Measurements from ENCODE around the gene SFT2D1.
"Not testable (repeated sequence)": the region's sequence is repeated elsewhere in the genome, so short reads cannot be mapped to it uniquely, and the experiment has no call there.

The SFT2D1 gene

GRCh38 chr6:166342349-166343149 is at the start of gene SFT2D1:
SFT2D1 (minus strand) TSS chr6:166342545; CDS start chr6:166342481, 64 bp downstream.
- DNase-seq (ENCODE audit: low read depth) = peak; percentile 78

DNA sequence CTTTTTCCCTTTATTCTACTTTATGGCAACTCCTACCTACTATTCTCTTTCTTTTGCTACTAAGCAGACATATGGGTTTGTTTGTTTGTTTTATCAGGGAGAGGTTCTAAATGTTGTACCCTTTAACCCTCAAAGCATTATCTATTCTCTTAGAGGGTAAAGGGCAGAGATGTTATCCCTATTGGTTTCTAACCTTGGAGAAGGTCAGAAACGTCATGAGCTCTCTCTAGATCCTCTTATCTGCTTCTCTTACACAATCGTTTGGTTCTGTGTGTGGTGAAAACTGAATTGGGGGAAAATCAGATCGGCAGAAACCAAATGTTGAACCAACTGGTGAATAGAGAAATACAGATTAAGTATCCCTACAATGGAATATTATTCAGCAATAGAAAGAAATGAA is 46.8 kb upstream of the SFT2D1 start:
- no peak for DNase-seq (ENCODE audit: low read depth)

- DNase-seq (ENCODE audit: low read depth) = no peak
These were observed 46.1 kb upstream of the SFT2D1 start for GRCh38 chr6:166388290-166389004.

DNA sequence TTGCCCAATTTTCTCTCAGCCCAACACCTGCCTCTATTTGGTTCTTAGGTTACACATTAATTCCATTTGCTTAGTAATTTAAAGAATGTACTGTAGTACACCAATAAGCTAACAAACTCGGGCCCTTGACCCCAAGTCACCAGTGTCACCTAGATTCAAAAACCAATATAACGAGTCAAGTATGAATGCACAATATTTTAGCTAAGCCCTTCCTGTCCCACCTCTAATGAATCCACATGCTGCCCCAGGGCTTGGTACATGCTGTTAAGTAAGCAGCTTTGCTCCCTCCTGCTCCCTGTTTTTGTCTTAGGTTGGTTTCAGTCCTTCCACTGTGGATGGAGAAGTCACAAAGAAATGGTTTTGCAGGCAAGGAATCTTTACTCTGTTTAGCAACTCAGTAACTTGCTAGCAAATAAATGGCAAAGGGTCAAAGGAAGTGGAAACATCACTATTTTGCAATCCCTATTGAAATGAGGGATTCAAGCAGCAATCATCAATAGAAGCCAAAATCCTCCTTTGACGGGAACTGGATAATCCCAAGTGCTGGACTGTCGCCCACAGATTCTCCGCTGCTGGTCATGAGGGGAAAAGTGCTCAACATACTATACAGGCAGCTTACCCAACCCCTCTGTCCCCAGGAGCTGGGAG is 45.4 kb upstream of the SFT2D1 start:
- DNase-seq (ENCODE audit: low read depth) = no peak

GRCh38 chr6:166387098-166387497 is 44.8 kb upstream of the SFT2D1 start:
- DNase-seq (ENCODE audit: low read depth) = not testable (repeated sequence)

DNA sequence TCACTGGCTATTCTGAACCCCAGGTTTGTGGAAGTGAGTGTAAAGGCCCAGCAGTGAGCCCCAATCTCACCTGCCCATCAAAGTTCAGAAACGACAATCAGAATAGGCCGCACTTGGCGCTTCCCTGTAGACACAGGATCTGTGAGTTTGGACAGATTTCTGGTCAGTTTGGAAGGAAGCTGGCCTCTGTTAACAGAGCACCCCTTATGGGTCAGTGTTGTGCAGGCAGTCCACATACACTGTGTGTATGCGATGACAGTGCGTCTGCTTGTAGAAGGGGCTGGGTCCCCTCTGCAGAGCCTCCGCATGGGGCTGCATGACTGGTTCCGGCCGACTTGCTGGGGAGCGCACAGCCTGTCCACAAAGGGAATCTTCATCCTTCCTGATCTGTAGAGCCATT is 43.8 kb upstream of the SFT2D1 start:
- DNase-seq (ENCODE audit: low read depth) = no peak

DNA sequence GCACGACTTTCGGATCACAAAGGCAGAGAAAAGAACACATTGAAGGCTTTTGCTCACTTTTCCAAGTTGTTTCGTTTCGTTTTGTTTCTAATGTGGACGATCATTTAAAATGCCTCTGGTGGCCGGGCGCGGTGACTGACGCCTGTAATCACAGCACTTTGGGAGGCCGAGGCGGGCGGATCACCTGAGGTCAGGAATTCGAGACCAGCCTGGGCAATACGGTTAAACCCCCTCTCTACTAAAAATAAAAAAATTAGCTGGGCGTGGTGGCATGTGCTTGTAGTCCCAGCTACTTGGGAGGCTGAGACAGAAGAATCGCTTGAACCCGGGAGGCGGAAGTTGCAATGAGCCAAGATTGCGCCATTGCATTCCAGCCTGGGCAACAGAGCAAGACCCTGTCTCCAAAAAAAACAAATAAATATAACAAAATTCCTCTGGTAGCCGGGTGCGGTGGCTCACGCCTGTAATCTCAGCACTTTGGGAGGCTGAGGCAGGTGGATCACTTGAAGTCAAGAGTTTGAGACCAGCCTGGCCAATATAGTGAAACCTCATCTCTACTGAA is 41.5 kb upstream of the SFT2D1 start:
- not testable (repeated sequence) for DNase-seq (ENCODE audit: low read depth)

- DNase-seq (ENCODE audit: low read depth) = peak; percentile 96
These were observed 40.8 kb upstream of the SFT2D1 start, which contains the start of gene MPC1 for GRCh38 chr6:166382933-166383801. MPC1 (minus strand) TSS chr6:166382940; CDS start chr6:166382876, 64 bp downstream.

GRCh38 chr6:166382500-166382932 is 40.2 kb upstream of the SFT2D1 start:
- no peak for DNase-seq (ENCODE audit: low read depth)

GRCh38 chr6:166381733-166382499 is 39.6 kb upstream of the SFT2D1 start:
- peak; percentile 28 for DNase-seq (ENCODE audit: low read depth)

GRCh38 chr6:166381381-166381732 is 39.0 kb upstream of the SFT2D1 start:
- DNase-seq (ENCODE audit: low read depth) = no peak

- no peak for DNase-seq (ENCODE audit: low read depth)
These were observed 37.5 kb upstream of the SFT2D1 start for GRCh38 chr6:166379800-166380199.

- no peak for DNase-seq (ENCODE audit: low read depth)
These were observed 36.8 kb upstream of the SFT2D1 start for GRCh38 chr6:166379103-166379586.

- DNase-seq (ENCODE audit: low read depth) = no peak
These were observed 35.4 kb upstream of the SFT2D1 start for GRCh38 chr6:166377721-166378120.

- DNase-seq (ENCODE audit: low read depth) = no peak
These were observed 32.7 kb upstream of the SFT2D1 start for GRCh38 chr6:166375013-166375412.

DNA sequence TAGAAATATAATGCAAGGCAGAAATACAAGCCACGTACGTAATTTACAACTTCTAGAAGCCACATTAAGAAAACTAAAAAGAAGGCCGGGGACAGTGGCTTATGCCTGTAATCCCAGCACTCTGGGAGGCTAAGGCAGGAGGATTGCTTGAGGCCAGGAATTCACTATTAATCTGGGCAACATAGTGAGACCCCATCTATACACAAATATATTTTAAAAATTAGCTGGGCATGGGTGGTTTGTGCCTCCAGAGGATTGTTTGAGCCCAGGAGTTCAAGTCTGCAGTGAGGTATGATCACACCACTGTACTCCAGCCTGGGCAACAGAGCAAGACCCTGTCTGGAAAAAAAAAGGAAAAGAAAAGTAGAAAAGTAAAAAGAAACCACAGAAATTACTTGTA is 28.1 kb upstream of the SFT2D1 start:
- no peak for DNase-seq (ENCODE audit: low read depth)

GRCh38 chr6:166369782-166370181 is 27.4 kb upstream of the SFT2D1 start:
- no peak for DNase-seq (ENCODE audit: low read depth)

GRCh38 chr6:166366921-166367320 is 24.6 kb upstream of the SFT2D1 start:
- DNase-seq (ENCODE audit: low read depth) = no peak

DNA sequence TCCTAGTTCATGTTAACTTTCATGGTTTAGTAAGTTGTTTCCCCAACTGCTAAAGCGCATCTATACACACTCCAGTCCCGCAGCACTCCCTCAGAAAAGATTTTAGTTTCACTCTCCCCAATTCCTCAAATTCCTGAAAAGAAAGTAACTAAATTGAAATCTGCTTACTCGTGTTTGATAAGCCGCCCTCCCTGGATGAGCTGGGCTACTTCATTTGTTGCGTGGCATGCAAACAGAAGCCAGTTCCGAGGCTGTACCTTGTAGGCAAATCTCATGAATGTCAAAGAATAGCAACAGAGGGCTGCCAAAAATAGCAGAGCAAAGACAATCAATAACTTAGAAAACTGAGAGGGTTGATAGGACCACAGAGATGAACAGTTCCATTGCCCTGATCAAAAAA is 23.5 kb upstream of the SFT2D1 start:
- no peak for DNase-seq (ENCODE audit: low read depth)

DNA sequence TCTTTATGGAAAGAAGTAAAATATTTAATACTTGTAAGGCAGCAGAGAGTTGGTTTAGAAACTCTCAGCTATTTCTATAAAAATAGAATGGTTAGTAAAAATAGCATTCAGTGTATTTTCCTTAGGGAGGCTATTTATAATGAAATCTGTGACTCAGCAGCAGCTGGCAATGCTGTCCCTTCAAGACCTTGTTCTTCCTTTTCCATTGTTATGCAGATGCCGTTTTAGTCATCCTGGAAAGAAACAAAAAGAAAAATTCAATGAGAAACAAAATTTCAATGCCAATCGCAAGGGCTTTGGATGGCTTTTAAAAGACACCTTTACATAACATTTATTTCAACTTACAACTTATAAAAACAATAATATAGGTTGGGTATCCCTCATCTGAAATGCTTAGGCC is 22.9 kb upstream of the SFT2D1 start:
- DNase-seq (ENCODE audit: low read depth) = peak; percentile 53

DNA sequence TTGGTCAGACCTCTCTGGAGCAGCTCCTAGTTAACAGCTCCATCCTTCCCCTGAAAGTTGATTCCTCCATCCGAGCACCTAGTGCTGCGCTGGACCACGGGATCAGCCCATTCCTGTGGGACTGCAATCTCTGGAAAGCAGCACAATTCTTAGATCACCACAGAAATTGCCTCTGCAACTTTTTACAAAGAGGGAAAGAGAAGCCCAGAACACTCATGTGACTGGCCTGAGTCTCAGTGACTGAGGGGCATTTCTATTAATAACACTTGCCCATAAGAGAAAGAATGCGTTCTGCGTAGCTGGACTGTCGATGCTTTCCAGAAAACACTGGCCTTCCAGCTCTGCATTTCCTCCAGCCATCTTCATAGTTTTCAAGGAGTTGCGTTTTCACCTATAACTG is 22.1 kb upstream of the SFT2D1 start:
- no peak for DNase-seq (ENCODE audit: low read depth)
